Hepatocyte (in vitro differentiated cells): ENCODE data around the gene TST.
A peak's percentile ranks its signal among the peaks of the same experiment; 100 is the strongest.

ENCODE experiments used
- EZH2phosphoT487 ChIP-seq: fragments of 200-600 bp; sonication (generic); IDR thresholded peaks from one replicate; pipeline ENCODE4 v1.6.1; 2018; ENCODE audit warnings: antibody characterized with exemption, mild to moderate bottlenecking, low read depth, moderate library complexity; ENCODE audit not compliant: unreplicated experiment, severe bottlenecking
- TF ChIP-seq, protein P1 (sequence below): fragments of 200-600 bp; sonication (generic); IDR thresholded peaks from 2 replicates; pipeline ENCODE4 v1.5.1; 2016; ENCODE audit warnings: antibody characterized with exemption, mild to moderate bottlenecking; ENCODE audit not compliant: poor library complexity

DNA sequence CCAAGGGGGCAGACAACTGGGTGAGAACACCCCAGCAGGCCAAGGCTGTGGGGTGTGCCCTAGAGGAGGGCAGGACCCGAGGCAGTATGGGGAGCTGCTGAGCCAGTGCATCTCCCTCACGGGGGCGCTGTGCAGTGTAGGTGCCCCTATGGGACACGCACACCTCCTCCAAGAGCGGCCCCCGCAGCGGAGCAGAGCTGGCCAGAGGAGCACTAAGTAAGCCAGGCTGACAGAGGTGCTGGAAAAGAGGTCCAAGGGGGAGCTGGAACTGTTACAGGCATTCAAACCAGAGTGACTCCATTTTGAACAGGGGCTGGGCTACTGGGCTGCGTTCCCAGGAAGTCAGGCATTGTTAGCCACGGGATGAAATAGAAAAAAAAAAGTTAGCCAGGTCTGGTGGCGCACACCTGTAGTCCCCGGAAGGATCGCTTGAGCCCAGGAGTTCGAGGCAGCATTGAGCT lies 41.8 kb downstream of the TST start:
- TF ChIP-seq, protein P1, sequence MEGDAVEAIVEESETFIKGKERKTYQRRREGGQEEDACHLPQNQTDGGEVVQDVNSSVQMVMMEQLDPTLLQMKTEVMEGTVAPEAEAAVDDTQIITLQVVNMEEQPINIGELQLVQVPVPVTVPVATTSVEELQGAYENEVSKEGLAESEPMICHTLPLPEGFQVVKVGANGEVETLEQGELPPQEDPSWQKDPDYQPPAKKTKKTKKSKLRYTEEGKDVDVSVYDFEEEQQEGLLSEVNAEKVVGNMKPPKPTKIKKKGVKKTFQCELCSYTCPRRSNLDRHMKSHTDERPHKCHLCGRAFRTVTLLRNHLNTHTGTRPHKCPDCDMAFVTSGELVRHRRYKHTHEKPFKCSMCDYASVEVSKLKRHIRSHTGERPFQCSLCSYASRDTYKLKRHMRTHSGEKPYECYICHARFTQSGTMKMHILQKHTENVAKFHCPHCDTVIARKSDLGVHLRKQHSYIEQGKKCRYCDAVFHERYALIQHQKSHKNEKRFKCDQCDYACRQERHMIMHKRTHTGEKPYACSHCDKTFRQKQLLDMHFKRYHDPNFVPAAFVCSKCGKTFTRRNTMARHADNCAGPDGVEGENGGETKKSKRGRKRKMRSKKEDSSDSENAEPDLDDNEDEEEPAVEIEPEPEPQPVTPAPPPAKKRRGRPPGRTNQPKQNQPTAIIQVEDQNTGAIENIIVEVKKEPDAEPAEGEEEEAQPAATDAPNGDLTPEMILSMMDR, result peak; percentile 48
- no peak for TF ChIP-seq EZH2phosphoT487
